SK-N-MC (cell line): ENCODE measurements around the gene CTNNA2.

Experiments
- EZH2 ChIP-seq: fragments of 200-600 bp; sonication (generic); IDR thresholded peaks from one replicate; pipeline ENCODE4 v1.6.1; 2017; ENCODE audit warnings: antibody characterized with exemption
- FOXP2 ChIP-seq: optimal IDR thresholded peaks from 2 replicates; pipeline ENCODE3; 2011; ENCODE audit warnings: mild to moderate bottlenecking, moderate library complexity; ENCODE audit not compliant: insufficient read depth; ENCODE audit errors: extremely low read length, control extremely low read depth
- POLR2AphosphoS5 ChIP-seq: IDR thresholded peaks from 2 replicates; pipeline ENCODE4 v1.6.1; 2012; ENCODE audit warnings: mild to moderate bottlenecking, low read depth, low read length, borderline replicate concordance

- TF ChIP-seq POLR2AphosphoS5 (no peak), EZH2 (no peak), FOXP2 (no peak)
Observed at GRCh38 chr2:80300346-80300745, 787.5 kb downstream of the CTNNA2 start.
